ENCODE measurements around the gene C4orf50. TPM values are rescaled to one million over a fixed set of nuclear protein-coding genes. Genes with fewer than 3 reads are reported as not detected.

C4orf50 gene
- total RNA-seq, 1 donor from 2014 or later = not detected

- intact Hi-C loops (cut with micrococcal nuclease) = no loop called here
- no peak for TF ChIP-seq CTCF (IDR thresholded peaks at IDR 0.05)
- H3K27me3 Mint-ChIP-seq = peaks cover 8% of the 10 kb centered on the region
- CTCF ChIA-PET = no interaction called here
- no peaks in the 10 kb centered on the region for H3K9me3 Mint-ChIP-seq
- no peak overlapping the region for H3K4me3 Mint-ChIP-seq
- no peak overlapping the region for H3K27ac Mint-ChIP-seq
- ATAC-seq (ENCODE audit: low read depth) (no peak), DNase-seq (no peak)
- no peaks in the 10 kb centered on the region for H3K36me3 Mint-ChIP-seq (ENCODE audit: low read depth)
- H3K4me1 Mint-ChIP-seq = no peaks in the 10 kb centered on the region
- POLR2A ChIA-PET = no interaction called here
Measured at GRCh38 chr4:5970381-5971077, 47.7 kb downstream of the C4orf50 start.

- ATAC-seq (ENCODE audit: low read depth) = no peak
- no peak overlapping the region for H3K4me3 Mint-ChIP-seq
- CTCF ChIA-PET = no interaction called here
Measured at GRCh38 chr4:5969777-5970176, 48.5 kb downstream of the C4orf50 start.

GRCh38 chr4:5969336-5969735 lies 48.9 kb downstream of the C4orf50 start:
- intact Hi-C loops (cut with micrococcal nuclease) = no loop called here
- ChIA-PET POLR2A (no interaction called here), CTCF (no interaction called here)

More at GRCh38 chr4:5969777-5970176, 48.5 kb downstream of the C4orf50 start:
- no peak for TF ChIP-seq CTCF (IDR thresholded peaks at IDR 0.05)
- no peak for DNase-seq
- no peaks in the 10 kb centered on the region for H3K36me3 Mint-ChIP-seq (ENCODE audit: low read depth)
- POLR2A ChIA-PET = no interaction called here
- H3K4me1 Mint-ChIP-seq = no peaks in the 10 kb centered on the region
- H3K27ac Mint-ChIP-seq = no peak overlapping the region
- no peaks in the 10 kb centered on the region for H3K9me3 Mint-ChIP-seq
- peaks cover 8% of the 10 kb centered on the region for H3K27me3 Mint-ChIP-seq
- intact Hi-C loops (cut with micrococcal nuclease) = no loop called here

GRCh38 chr4:5968246-5968645 lies 50.0 kb downstream of the C4orf50 start:
- ATAC-seq (ENCODE audit: low read depth) (no peak), DNase-seq (no peak)
- Mint-ChIP-seq H3K36me3 (ENCODE audit: low read depth) (no peaks in the 10 kb centered on the region), H3K9me3 (no peaks in the 10 kb centered on the region), H3K27me3 (peaks cover 13% of the 10 kb centered on the region), H3K27ac (no peak overlapping the region), H3K4me3 (no peak overlapping the region), H3K4me1 (no peaks in the 10 kb centered on the region)
- intact Hi-C loops (cut with micrococcal nuclease) = no loop called here
- ChIA-PET POLR2A (no interaction called here), CTCF (no interaction called here)
- no peak for TF ChIP-seq CTCF (IDR thresholded peaks at IDR 0.05)

More at GRCh38 chr4:5969336-5969735, 48.9 kb downstream of the C4orf50 start:
- H3K36me3 Mint-ChIP-seq (ENCODE audit: low read depth) = no peaks in the 10 kb centered on the region
- TF ChIP-seq CTCF (IDR thresholded peaks at IDR 0.05) = no peak
- H3K27me3 Mint-ChIP-seq = peaks cover 8% of the 10 kb centered on the region
- DNase-seq (no peak), ATAC-seq (ENCODE audit: low read depth) (no peak)
- H3K4me3 Mint-ChIP-seq = no peak overlapping the region
- no peak overlapping the region for H3K27ac Mint-ChIP-seq
- no peaks in the 10 kb centered on the region for H3K4me1 Mint-ChIP-seq
- no peaks in the 10 kb centered on the region for H3K9me3 Mint-ChIP-seq

GRCh38 chr4:5967783-5968182 lies 50.4 kb downstream of the C4orf50 start:
- TF ChIP-seq CTCF (IDR thresholded peaks at IDR 0.05) = no peak
- Mint-ChIP-seq H3K4me1 (no peaks in the 10 kb centered on the region), H3K27me3 (peaks cover 13% of the 10 kb centered on the region), H3K36me3 (ENCODE audit: low read depth) (no peaks in the 10 kb centered on the region), H3K4me3 (no peak overlapping the region), H3K27ac (no peak overlapping the region), H3K9me3 (no peaks in the 10 kb centered on the region)
- intact Hi-C loops (cut with micrococcal nuclease) = no loop called here
- DNase-seq = no peak
- no peak for ATAC-seq (ENCODE audit: low read depth)
- ChIA-PET POLR2A (no interaction called here), CTCF (no interaction called here)
